Muscle layer of duodenum (tissue), 2 donors: Measurements from ENCODE around the gene MCRIP1.

Source experiments
- H3K27ac ChIP-seq: one replicate; pipeline ENCODE4 v1.7.0; 2013; ENCODE audit warnings: mild to moderate bottlenecking, low read length
- H3K27me3 ChIP-seq: one replicate; pipeline ENCODE4 v1.7.0; 2013; ENCODE audit warnings: low read depth, mild to moderate bottlenecking, control low read depth, low read length
- H3K36me3 ChIP-seq, 2 donors: one replicate each; pipeline ENCODE4 v1.7.0; 2013; ENCODE audit warnings: low read length in 2 of 2, control low read depth in 1 of 2, mild to moderate bottlenecking in 1 of 2; ENCODE audit not compliant: insufficient read depth in 2 of 2, control insufficient read depth in 1 of 2
- H3K4me1 ChIP-seq, 2 donors: one replicate each; pipeline ENCODE4 v1.7.0; 2013; ENCODE audit warnings: low read length in 2 of 2, mild to moderate bottlenecking in 2 of 2, control low read depth in 1 of 2, moderate library complexity in 1 of 2; ENCODE audit not compliant: insufficient read depth in 2 of 2, control insufficient read depth in 1 of 2
- H3K4me3 ChIP-seq, 2 donors: one replicate each; pipeline ENCODE4 v1.7.0; 2013; ENCODE audit warnings: low read length in 2 of 2, low read depth in 1 of 2, mild to moderate bottlenecking in 1 of 2
- H3K9me3 ChIP-seq, 2 donors: one replicate each; pipeline ENCODE4 v1.7.0; 2013; ENCODE audit warnings: low read length in 2 of 2, control low read depth in 1 of 2, mild to moderate bottlenecking in 1 of 2; ENCODE audit not compliant: control insufficient read depth in 1 of 2
- donor health status: healthy.

Gene MCRIP1

GRCh38 chr17:81805707-81806460 lies 27.2 kb downstream of the MCRIP1 start:
- Histone ChIP-seq H3K4me1 (peaks cover 0 to 13% of the 10 kb centered on the region in 2 donors), H3K36me3 (no peaks in the 10 kb centered on the region), H3K9me3 (no peaks in the 10 kb centered on the region), H3K4me3 (no peak overlapping the region), H3K27ac (no peak overlapping the region), H3K27me3 (peaks cover 54% of the 10 kb centered on the region)

- no peaks in the 10 kb centered on the region for H3K9me3 ChIP-seq
- H3K4me3 ChIP-seq, result no peak overlapping the region
- peaks cover 0 to 13% of the 10 kb centered on the region in 2 donors for H3K4me1 ChIP-seq
- peaks cover 49% of the 10 kb centered on the region for H3K27me3 ChIP-seq
- H3K27ac ChIP-seq, result no peak overlapping the region
- H3K36me3 ChIP-seq, result no peaks in the 10 kb centered on the region
Observed at GRCh38 chr17:81804559-81805399, 28.3 kb downstream of the MCRIP1 start.

GRCh38 chr17:81803728-81804558 lies 29.1 kb downstream of the MCRIP1 start, which contains the start of gene GCGR:
TSS of gene GCGR (plus strand) at chr17:81804150. CDS start at chr17:81809019, 4,869 bp downstream.
- Histone ChIP-seq H3K4me3 (no peak within 1 kb of the TSS), H3K27me3 (peaks cover 43% of the 10 kb centered on the region)

GRCh38 chr17:81802856-81803643 lies 30.0 kb downstream of the MCRIP1 start:
- no peak overlapping the region for H3K4me3 ChIP-seq

More at GRCh38 chr17:81803728-81804558, 29.1 kb downstream of the MCRIP1 start, which contains the start of gene GCGR:
- Histone ChIP-seq H3K4me1 (peaks cover 0 to 13% of the 10 kb centered on the region in 2 donors), H3K36me3 (no peaks in the 10 kb centered on the region), H3K27ac (no peak within 1 kb of the TSS), H3K9me3 (no peaks in the 10 kb centered on the region)

GRCh38 chr17:81802048-81802758 lies 30.9 kb downstream of the MCRIP1 start:
- Histone ChIP-seq H3K4me1 (peaks cover 0 to 13% of the 10 kb centered on the region in 2 donors), H3K27me3 (peaks cover 43% of the 10 kb centered on the region), H3K4me3 (no peak overlapping the region), H3K27ac (no peak overlapping the region), H3K36me3 (no peaks in the 10 kb centered on the region), H3K9me3 (no peaks in the 10 kb centered on the region)

More at GRCh38 chr17:81802856-81803643, 30.0 kb downstream of the MCRIP1 start:
- Histone ChIP-seq H3K27ac (no peak overlapping the region), H3K9me3 (no peaks in the 10 kb centered on the region), H3K27me3 (peaks cover 43% of the 10 kb centered on the region), H3K36me3 (no peaks in the 10 kb centered on the region), H3K4me1 (peaks cover 0 to 13% of the 10 kb centered on the region in 2 donors)

GRCh38 chr17:81801327-81801726 lies 31.8 kb downstream of the MCRIP1 start:
- no peaks in the 10 kb centered on the region for H3K9me3 ChIP-seq
- H3K4me1 ChIP-seq, result peaks cover 0 to 13% of the 10 kb centered on the region in 2 donors
- H3K4me3 ChIP-seq, result no peak overlapping the region
- no peaks in the 10 kb centered on the region for H3K36me3 ChIP-seq
- H3K27ac ChIP-seq, result no peak overlapping the region
- H3K27me3 ChIP-seq, result peaks cover 42% of the 10 kb centered on the region

- no peak overlapping the region for H3K4me3 ChIP-seq
- H3K4me1 ChIP-seq, result no peaks in the 10 kb centered on the region
- H3K27ac ChIP-seq, result no peak overlapping the region
- H3K9me3 ChIP-seq, result no peaks in the 10 kb centered on the region
- H3K36me3 ChIP-seq, result no peaks in the 10 kb centered on the region
- H3K27me3 ChIP-seq, result peaks cover 16% of the 10 kb centered on the region
Observed at GRCh38 chr17:81794509-81794908, 38.6 kb downstream of the MCRIP1 start.

- no peaks in the 10 kb centered on the region for H3K9me3 ChIP-seq
- peaks cover 16% of the 10 kb centered on the region for H3K27me3 ChIP-seq
- no peak overlapping the region for H3K27ac ChIP-seq
- H3K4me1 ChIP-seq, result no peaks in the 10 kb centered on the region
- H3K36me3 ChIP-seq, result no peaks in the 10 kb centered on the region
- no peak overlapping the region for H3K4me3 ChIP-seq
Observed at GRCh38 chr17:81794074-81794476, 39.0 kb downstream of the MCRIP1 start.

- H3K4me1 ChIP-seq, result no peaks in the 10 kb centered on the region
- H3K27ac ChIP-seq, result no peak overlapping the region
- peaks cover 16% of the 10 kb centered on the region for H3K27me3 ChIP-seq
- H3K36me3 ChIP-seq, result no peaks in the 10 kb centered on the region
- no peaks in the 10 kb centered on the region for H3K9me3 ChIP-seq
- H3K4me3 ChIP-seq, result no peak overlapping the region
Observed at GRCh38 chr17:81792675-81793615, 40.1 kb downstream of the MCRIP1 start.
